ENCODE data around the gene RIT2. TPM values are rescaled to one million over a fixed set of nuclear protein-coding genes. Genes with fewer than 3 reads are reported as not detected.

RIT2 gene
- total and polyA plus RNA-seq, 10 donors: not detected

DNA sequence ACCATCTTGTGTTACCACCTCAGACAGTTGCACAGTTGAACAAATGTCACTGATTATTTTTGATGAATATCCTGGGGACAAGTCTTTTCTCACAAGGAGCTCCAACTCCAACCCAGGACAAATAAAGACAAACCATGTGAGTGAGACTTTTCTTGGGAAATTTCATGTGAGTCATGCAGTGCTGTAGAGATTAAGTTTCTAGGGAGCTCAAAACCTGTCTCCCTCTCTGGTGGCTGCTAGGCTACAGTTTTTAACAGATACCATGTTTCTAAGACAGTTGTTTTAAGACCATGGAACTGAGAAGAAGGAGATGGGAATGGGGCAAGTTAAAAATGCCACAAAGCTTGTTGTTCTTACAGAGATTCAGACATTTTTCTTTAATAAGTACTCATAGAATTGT lies 255.5 kb downstream of the RIT2 start:
- H3K36me3 ChIP-seq: no peaks in the 10 kb centered on the region
- intact Hi-C loops (cut with DNase I; ENCODE audit: low total_unique reads): no loop called here
- no peaks in the 10 kb centered on the region for H3K4me1 ChIP-seq
- no peak overlapping the region for H3K4me3 ChIP-seq
- DNase-seq: no peak
- no peak overlapping the region for H3K27ac ChIP-seq
- H3K27me3 ChIP-seq (replicated peaks in 1 of 7): no peaks in the 10 kb centered on the region
- TF ChIP-seq POLR2A (IDR thresholded peaks at IDR 0.05): no peak
- H3K9me3 ChIP-seq: no peaks in the 10 kb centered on the region

- H3K4me3 ChIP-seq: no peak overlapping the region
- intact Hi-C loops (cut with DNase I; ENCODE audit: low total_unique reads): no loop called here
- H3K36me3 ChIP-seq: no peaks in the 10 kb centered on the region
- no peaks in the 10 kb centered on the region for H3K4me1 ChIP-seq
- no peaks in the 10 kb centered on the region for H3K27me3 ChIP-seq (replicated peaks in 1 of 7)
- 68 to 81% (median 73%) methylated on average over 2 of the region's 2 CpGs for WGBS, 5 donors
- H3K27ac ChIP-seq: no peak overlapping the region
- no peak for DNase-seq
- H3K9me3 ChIP-seq: no peaks in the 10 kb centered on the region
- TF ChIP-seq CTCF (IDR thresholded peaks at IDR 0.05 in 8 of 11, conservative IDR thresholded peaks at IDR 0.05 in 3 of 11): no peak
- no peak for TF ChIP-seq POLR2A (IDR thresholded peaks at IDR 0.05)
- no peak for TF ChIP-seq POLR2AphosphoS5 (IDR thresholded peaks at IDR 0.05)
Measured at GRCh38 chr18:42854558-42854957, 260.9 kb downstream of the RIT2 start.

GRCh38 chr18:42850174-42851083 lies 265.1 kb downstream of the RIT2 start:
- intact Hi-C loops (cut with DNase I; ENCODE audit: low total_unique reads): no loop called here
- no peaks in the 10 kb centered on the region for H3K27me3 ChIP-seq (replicated peaks in 1 of 7)
- H3K9me3 ChIP-seq: no peaks in the 10 kb centered on the region
- 75 to 83% (median 80%) methylated on average over 5 of the region's 5 CpGs for WGBS, 5 donors
- H3K4me1 ChIP-seq: no peaks in the 10 kb centered on the region
- no peak for TF ChIP-seq CTCF (IDR thresholded peaks at IDR 0.05 in 8 of 11, conservative IDR thresholded peaks at IDR 0.05 in 3 of 11)
- no peak for TF ChIP-seq POLR2A (IDR thresholded peaks at IDR 0.05)
- TF ChIP-seq POLR2AphosphoS5 (IDR thresholded peaks at IDR 0.05): no peak
- no peaks in the 10 kb centered on the region for H3K36me3 ChIP-seq
- H3K4me3 ChIP-seq: no peak overlapping the region
- no peak for DNase-seq
- H3K27ac ChIP-seq: no peak overlapping the region

DNA sequence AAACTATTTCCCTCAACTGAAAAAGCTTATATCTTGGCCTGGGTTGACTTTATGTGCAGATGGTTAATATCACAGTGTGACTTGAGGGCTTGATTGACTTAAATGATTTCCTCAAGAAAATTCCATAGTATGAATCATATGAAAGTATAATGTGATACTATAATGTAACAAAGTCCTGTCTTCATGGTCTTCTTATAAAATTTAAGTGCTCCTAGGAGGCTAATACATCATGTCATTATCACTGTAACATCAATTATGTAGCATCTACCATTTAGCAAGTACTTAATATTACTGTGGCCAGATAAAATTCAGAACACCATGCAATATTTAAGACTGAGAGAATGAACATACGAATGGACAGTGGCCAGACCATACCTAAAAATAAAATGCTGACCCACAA lies 276.1 kb downstream of the RIT2 start:
- H3K4me1 ChIP-seq: no peaks in the 10 kb centered on the region
- WGBS, 5 donors: 16 to 25% (median 16%) methylated on average over 1 of the region's 1 CpG
- H3K27ac ChIP-seq: no peak overlapping the region
- no peak overlapping the region for H3K4me3 ChIP-seq
- H3K36me3 ChIP-seq: no peaks in the 10 kb centered on the region
- no peak for DNase-seq
- no peak for TF ChIP-seq CTCF (IDR thresholded peaks at IDR 0.05 in 8 of 11, conservative IDR thresholded peaks at IDR 0.05 in 3 of 11)
- TF ChIP-seq POLR2A (IDR thresholded peaks at IDR 0.05): no peak
- intact Hi-C loops (cut with DNase I; ENCODE audit: low total_unique reads): no loop called here
- peaks cover 0 to 26% (median 2%) of the 10 kb centered on the region in 8 donors for H3K9me3 ChIP-seq
- H3K27me3 ChIP-seq (replicated peaks in 1 of 7): no peaks in the 10 kb centered on the region

All from spleen (tissue), 11 donors.